ENCODE measurements around the gene APC.

APC gene

GRCh38 chr5:112752335-112752734 is 14.7 kb downstream of the APC start:
- Histone ChIP-seq H3K4me3 (no peak overlapping the region), H3K27ac (no peak overlapping the region)
- TF ChIP-seq, protein P1, sequence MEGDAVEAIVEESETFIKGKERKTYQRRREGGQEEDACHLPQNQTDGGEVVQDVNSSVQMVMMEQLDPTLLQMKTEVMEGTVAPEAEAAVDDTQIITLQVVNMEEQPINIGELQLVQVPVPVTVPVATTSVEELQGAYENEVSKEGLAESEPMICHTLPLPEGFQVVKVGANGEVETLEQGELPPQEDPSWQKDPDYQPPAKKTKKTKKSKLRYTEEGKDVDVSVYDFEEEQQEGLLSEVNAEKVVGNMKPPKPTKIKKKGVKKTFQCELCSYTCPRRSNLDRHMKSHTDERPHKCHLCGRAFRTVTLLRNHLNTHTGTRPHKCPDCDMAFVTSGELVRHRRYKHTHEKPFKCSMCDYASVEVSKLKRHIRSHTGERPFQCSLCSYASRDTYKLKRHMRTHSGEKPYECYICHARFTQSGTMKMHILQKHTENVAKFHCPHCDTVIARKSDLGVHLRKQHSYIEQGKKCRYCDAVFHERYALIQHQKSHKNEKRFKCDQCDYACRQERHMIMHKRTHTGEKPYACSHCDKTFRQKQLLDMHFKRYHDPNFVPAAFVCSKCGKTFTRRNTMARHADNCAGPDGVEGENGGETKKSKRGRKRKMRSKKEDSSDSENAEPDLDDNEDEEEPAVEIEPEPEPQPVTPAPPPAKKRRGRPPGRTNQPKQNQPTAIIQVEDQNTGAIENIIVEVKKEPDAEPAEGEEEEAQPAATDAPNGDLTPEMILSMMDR (IDR thresholded peaks at IDR 0.05) = no peak
- no peak for DNase-seq (ENCODE audit: low spot score)

GRCh38 chr5:112755703-112756102 is 18.0 kb downstream of the APC start:
- Histone ChIP-seq H3K4me3 (no peak overlapping the region), H3K27ac (no peak overlapping the region)
- TF ChIP-seq, protein P1 (IDR thresholded peaks at IDR 0.05) = no peak
- no peak for DNase-seq (ENCODE audit: low spot score)

GRCh38 chr5:112757468-112758208 is 20.0 kb downstream of the APC start:
- Histone ChIP-seq H3K27ac (no peak overlapping the region), H3K4me3 (no peak overlapping the region)
- DNase-seq (ENCODE audit: low spot score) = no peak
- TF ChIP-seq, protein P1 (IDR thresholded peaks at IDR 0.05) = peak; percentile 77

DNA sequence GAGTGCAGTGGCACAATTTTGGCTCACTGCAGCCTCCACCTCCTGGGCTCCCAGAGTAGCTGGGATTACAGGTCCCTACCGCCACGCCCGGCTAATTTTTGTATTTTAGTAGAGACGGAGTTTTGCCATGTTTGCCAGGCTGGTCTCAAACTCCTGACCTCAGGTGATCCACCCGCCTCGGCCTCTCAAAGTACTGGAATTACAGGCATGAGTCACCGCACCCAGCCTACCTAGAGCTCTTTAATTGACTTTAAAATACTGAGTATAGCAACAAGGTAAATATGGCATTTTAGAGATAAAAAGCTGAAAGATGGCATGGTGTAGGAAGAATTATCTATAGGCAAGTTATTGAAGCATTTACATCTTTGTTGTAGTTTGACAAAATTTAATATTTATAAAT is 21.0 kb downstream of the APC start:
- TF ChIP-seq, protein P1 (IDR thresholded peaks at IDR 0.05) = no peak
- Histone ChIP-seq H3K27ac (no peak overlapping the region), H3K4me3 (no peak overlapping the region)
- DNase-seq (ENCODE audit: low spot score) = no peak

GRCh38 chr5:112762113-112762810 is 24.6 kb downstream of the APC start:
- TF ChIP-seq, protein P1 (IDR thresholded peaks at IDR 0.05) = no peak
- Histone ChIP-seq H3K27ac (no peak overlapping the region), H3K4me3 (no peak overlapping the region)
- no peak for DNase-seq (ENCODE audit: low spot score)

DNA sequence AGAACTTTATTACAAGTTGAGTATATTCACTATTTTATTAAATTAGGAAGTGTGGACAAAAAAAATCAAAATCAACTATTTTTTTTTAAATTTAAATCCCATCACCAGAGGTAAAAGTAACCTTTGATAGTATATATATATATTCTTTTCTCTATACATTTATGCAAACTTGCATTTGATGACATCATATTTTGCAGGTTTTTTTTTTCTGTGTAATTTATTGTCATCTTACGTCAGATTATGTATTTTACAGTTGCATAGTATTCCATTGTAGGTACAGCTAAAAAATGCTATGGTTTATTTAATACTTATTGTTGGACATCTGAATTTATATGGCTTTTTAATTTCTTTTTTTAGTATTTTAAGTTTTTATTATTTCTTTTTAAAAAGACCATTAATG is 25.5 kb downstream of the APC start:
- Histone ChIP-seq H3K4me3 (no peak overlapping the region), H3K27ac (no peak overlapping the region)
- no peak for DNase-seq (ENCODE audit: low spot score)
- TF ChIP-seq, protein P1 (IDR thresholded peaks at IDR 0.05) = no peak

- Histone ChIP-seq H3K27ac (no peak overlapping the region), H3K4me3 (no peak overlapping the region)
- DNase-seq (ENCODE audit: low spot score) = no peak
- TF ChIP-seq, protein P1 (IDR thresholded peaks at IDR 0.05) = no peak
These were observed 34.4 kb downstream of the APC start for GRCh38 chr5:112772124-112772523.
